H9 (cell line): Measurements from ENCODE around the gene ENOSF1. TPM values are rescaled to one million over a fixed set of nuclear protein-coding genes. Genes with fewer than 3 reads are reported as not detected.

Source experiments
- DNase-seq: peaks from one replicate; pipeline ENCODE4 v3.0.0-alpha.2; 2017
- H2AFZ ChIP-seq: one replicate; pipeline ENCODE4 v1.6.1; 2013; ENCODE audit warnings: mild to moderate bottlenecking, low read length, control low read depth, moderate library complexity
- H2AK5ac ChIP-seq: 2 replicates; pipeline ENCODE4 v1.6.1; 2013; ENCODE audit warnings: low read length, control low read depth, mixed read lengths; ENCODE audit not compliant: insufficient read length
- H2BK120ac ChIP-seq: one replicate; pipeline ENCODE4 v1.6.1; 2013; ENCODE audit warnings: low read depth, mild to moderate bottlenecking, low read length, control low read depth, inconsistent platforms; ENCODE audit not compliant: poor library complexity, severe bottlenecking
- H2BK12ac ChIP-seq: 2 replicates; pipeline ENCODE4 v1.6.1; 2013; ENCODE audit warnings: low read length, control low read depth, mixed read lengths, low read depth; ENCODE audit not compliant: insufficient read length
- H2BK15ac ChIP-seq: 2 replicates; pipeline ENCODE4 v1.6.1; 2013; ENCODE audit warnings: low read depth, low read length, control low read depth
- H2BK20ac ChIP-seq: one replicate; pipeline ENCODE4 v1.6.1; 2013; ENCODE audit warnings: low read depth, mild to moderate bottlenecking, low read length, control low read depth, inconsistent platforms; ENCODE audit not compliant: poor library complexity, severe bottlenecking
- H2BK5ac ChIP-seq: 2 replicates; pipeline ENCODE4 v1.6.1; 2013; ENCODE audit warnings: low read length, control low read depth, mixed read lengths; ENCODE audit not compliant: insufficient read length
- H3K14ac ChIP-seq: 2 replicates; pipeline ENCODE4 v1.6.1; 2013; ENCODE audit warnings: low read length, control low read depth; ENCODE audit not compliant: insufficient read depth
- H3K18ac ChIP-seq: 2 replicates; pipeline ENCODE4 v1.6.1; 2013; ENCODE audit warnings: low read depth, mild to moderate bottlenecking, mixed read lengths, low read length, control low read depth; ENCODE audit not compliant: insufficient read length
- H3K23ac ChIP-seq: 2 replicates; pipeline ENCODE4 v1.6.1; 2013; ENCODE audit warnings: low read length, control low read depth, mixed read lengths, low read depth; ENCODE audit not compliant: insufficient read length
- H3K23me2 ChIP-seq: 2 replicates; pipeline ENCODE4 v1.6.1; 2013; ENCODE audit warnings: low read depth, mild to moderate bottlenecking, mixed read lengths, low read length, control low read depth; ENCODE audit not compliant: insufficient read length, poor library complexity, severe bottlenecking
- H3K27ac ChIP-seq: 2 replicates; pipeline ENCODE4 v1.5.1; 2013; ENCODE audit warnings: low read length, control low read depth, mixed read lengths, low read depth; ENCODE audit not compliant: insufficient read length
- H3K27me3 ChIP-seq: 2 replicates; pipeline ENCODE4 v1.6.1; 2013; ENCODE audit warnings: low read length, control low read depth, inconsistent platforms; ENCODE audit not compliant: insufficient read depth
- H3K4ac ChIP-seq: 2 replicates; pipeline ENCODE4 v1.6.1; 2013; ENCODE audit warnings: low read depth, mild to moderate bottlenecking, control low read depth, inconsistent platforms, low read length, moderate library complexity
- H3K4me1 ChIP-seq: 2 replicates; pipeline ENCODE4 v1.6.1; 2013; ENCODE audit warnings: low read length, control low read depth, inconsistent platforms; ENCODE audit not compliant: insufficient read depth
- H3K4me2 ChIP-seq: 2 replicates; pipeline ENCODE4 v1.6.1; 2013; ENCODE audit warnings: low read length, control low read depth, mixed read lengths; ENCODE audit not compliant: insufficient read length, insufficient read depth
- H3K56ac ChIP-seq: 2 replicates; pipeline ENCODE4 v1.6.1; 2013; ENCODE audit warnings: low read depth, mild to moderate bottlenecking, mixed read lengths, low read length, control low read depth; ENCODE audit not compliant: insufficient read length
- H3K79me1 ChIP-seq: 2 replicates; pipeline ENCODE4 v1.6.1; 2013; ENCODE audit warnings: low read depth, mild to moderate bottlenecking, moderate library complexity, low read length, control low read depth, inconsistent platforms; ENCODE audit not compliant: insufficient read depth, poor library complexity, severe bottlenecking
- H3K79me2 ChIP-seq: 2 replicates; pipeline ENCODE4 v1.6.1; 2013; ENCODE audit warnings: low read length, control low read depth, inconsistent platforms; ENCODE audit not compliant: insufficient read depth
- H3K9ac ChIP-seq: 2 replicates; pipeline ENCODE4 v1.6.1; 2013; ENCODE audit warnings: low read length, control low read depth, mixed read lengths; ENCODE audit not compliant: insufficient read length; ENCODE audit errors: extremely low read depth
- H3K9me3 ChIP-seq: one replicate; pipeline ENCODE4 v1.6.1; 2013; ENCODE audit warnings: low read depth, low read length, inconsistent platforms; ENCODE audit not compliant: control insufficient read depth
- H3T11ph ChIP-seq: one replicate; pipeline ENCODE4 v1.6.1; 2013; ENCODE audit warnings: mild to moderate bottlenecking, low read length, control low read depth, inconsistent platforms
- H4K20me1 ChIP-seq: one replicate; pipeline ENCODE4 v1.6.1; 2013; ENCODE audit not compliant: control insufficient read depth, insufficient read length, insufficient read depth
- H4K5ac ChIP-seq: 2 replicates; pipeline ENCODE4 v1.6.1; 2013; ENCODE audit warnings: low read depth, mild to moderate bottlenecking, mixed read lengths, low read length, control low read depth; ENCODE audit not compliant: insufficient read length
- H4K8ac ChIP-seq: replicated peaks from 2 replicates; pipeline ENCODE4 v1.6.1; 2013; ENCODE audit warnings: low read length, control low read depth, mixed read lengths, low read depth; ENCODE audit not compliant: insufficient read length
- H4K91ac ChIP-seq: 2 replicates; pipeline ENCODE4 v1.6.1; 2013; ENCODE audit warnings: low read depth, mild to moderate bottlenecking, moderate library complexity, mixed read lengths, low read length, control low read depth; ENCODE audit not compliant: insufficient read length
- H3K27ac Mint-ChIP-seq, 3 experiments: 2 replicates in 2 of 3; 3 replicates in 1 of 3; pipeline ENCODE4 v1.8.0; 2020 to 2021; ENCODE audit warnings: mixed read lengths in 3 of 3, mild to moderate bottlenecking in 1 of 3, moderate library complexity in 1 of 3
- H3K27me3 Mint-ChIP-seq: 2 replicates; pipeline ENCODE4 v1.8.0; 2021; ENCODE audit warnings: low read depth, mild to moderate bottlenecking, moderate library complexity, mixed read lengths
- H3K36me3 Mint-ChIP-seq, 3 experiments: 2 replicates in 2 of 3; 3 replicates in 1 of 3; pipeline ENCODE4 v1.8.0; 2020 to 2021; ENCODE audit warnings: low read depth in 3 of 3, mixed read lengths in 3 of 3; ENCODE audit not compliant: insufficient read depth in 1 of 3
- H3K4me1 Mint-ChIP-seq, 2 experiments: 2 replicates each; pipeline ENCODE4 v1.8.0; 2020; ENCODE audit warnings: mixed read lengths in 2 of 2
- H3K4me3 Mint-ChIP-seq, 2 experiments: 2 replicates in 1 of 2; 3 replicates in 1 of 2; pipeline ENCODE4 v1.8.0; 2020 to 2021; ENCODE audit warnings: mild to moderate bottlenecking in 2 of 2, mixed read lengths in 2 of 2, moderate library complexity in 1 of 2
- H3K9me3 Mint-ChIP-seq, 2 experiments: 2 replicates in 1 of 2; 3 replicates in 1 of 2; pipeline ENCODE4 v1.8.0; 2020; ENCODE audit warnings: mild to moderate bottlenecking in 2 of 2, mixed read lengths in 2 of 2, moderate library complexity in 1 of 2
- CTCF ChIP-seq: fragments of 200-600 bp; sonication (generic); conservative IDR thresholded peaks from 3 replicates; pipeline ENCODE4 v1.8.0; 2021; ENCODE audit warnings: antibody characterized with exemption, mild to moderate bottlenecking
- WGBS: extraction: QIAGEN DNeasy Blood & Tissue Kit; methylation state at CpG from one replicate; pipeline ENCODE4 v1.1.7; 2013; ENCODE audit warnings: missing lambda C conversion rate, low lambda C conversion rate, mixed read lengths; ENCODE audit not compliant: insufficient read length; ENCODE audit errors: extremely low coverage; 5-methylcytosine and 5-hydroxymethylcytosine counted together
- total RNA-seq: library from RNA; stranded (reverse); gene quantifications from 2 replicates; pipeline ENCODE4 v1.2.1, GENCODE V29; 2021

ENOSF1 gene
- total RNA-seq, 1 experiment from 2014 or later = 40.3 TPM

- H3K9ac ChIP-seq = no peak overlapping the region
- H3K4me1 Mint-ChIP-seq = peaks cover 13 to 14% of the 10 kb centered on the region in 2 experiments
These were observed 85.2 kb downstream of the ENOSF1 start for GRCh38 chr18:627231-627630.

More at GRCh38 chr18:627231-627630, 85.2 kb downstream of the ENOSF1 start:
- H3K56ac ChIP-seq = no peak overlapping the region
- H3K9me3 ChIP-seq = no peaks in the 10 kb centered on the region
- H2BK12ac ChIP-seq = no peak overlapping the region
- H3K4me1 ChIP-seq = no peaks in the 10 kb centered on the region; the same call in 1 of the 2 replicates
- H4K91ac ChIP-seq = no peak overlapping the region
- H2AFZ ChIP-seq = no peak overlapping the region
- Mint-ChIP-seq H3K27ac (no peak overlapping the region), H3K9me3 (no peaks in the 10 kb centered on the region; a peak in 2 of 5 replicates), H3K27me3 (peaks cover 6% of the 10 kb centered on the region), H3K4me3 (no peak overlapping the region), H3K36me3 (peaks cover 0 to 11% (median 4%) of the 10 kb centered on the region in 3 experiments; a peak in 4 of 7 replicates)
- no peaks in the 10 kb centered on the region for H3K23me2 ChIP-seq
- H4K8ac ChIP-seq = no peak overlapping the region
- DNase-seq = no peak
- H3K14ac ChIP-seq = no peak overlapping the region
- no peak overlapping the region for H4K5ac ChIP-seq
- H3K27me3 ChIP-seq = no peaks in the 10 kb centered on the region
- H3K4me2 ChIP-seq = no peak overlapping the region
- no peak for TF ChIP-seq CTCF
- H2AK5ac ChIP-seq = no peak overlapping the region
- no peak overlapping the region for H2BK15ac ChIP-seq
- H3K79me1 ChIP-seq = no peaks in the 10 kb centered on the region
- H2BK20ac ChIP-seq = no peak overlapping the region
- H3K27ac ChIP-seq = no peak overlapping the region
- no peak overlapping the region for H3K4ac ChIP-seq
- H2BK120ac ChIP-seq = no peak overlapping the region
- H4K20me1 ChIP-seq = no peaks in the 10 kb centered on the region
- H3K23ac ChIP-seq = no peak overlapping the region
- H2BK5ac ChIP-seq = no peak overlapping the region
- H3T11ph ChIP-seq = no peak overlapping the region
- WGBS = no CpG with 5 or more reads among the region's 2 CpGs
- no peak overlapping the region for H3K18ac ChIP-seq
- H3K79me2 ChIP-seq = no peaks in the 10 kb centered on the region
